GM18507 (cell line): ENCODE measurements around the gene RAB14.

Experiments
- DNase-seq: peaks from one replicate; pipeline ENCODE4 v3.0.0; 2011; ENCODE audit warnings: low read depth; ENCODE audit not compliant: insufficient read length; ENCODE audit errors: extremely low spot score
- FAIRE-seq: peaks from 2 replicates; lab custom pipeline; 2011; peaks lifted over from hg19 to GRCh38; lab: Jason Lieb, UNC

The RAB14 gene

GRCh38 chr9:121220996-121221663, 19.5 kb upstream of the RAB14 start:
- FAIRE-seq, result no peak
- DNase-seq, result no peak

- no peak for FAIRE-seq
Observed at GRCh38 chr9:121219530-121219929, 17.9 kb upstream of the RAB14 start.

DNA sequence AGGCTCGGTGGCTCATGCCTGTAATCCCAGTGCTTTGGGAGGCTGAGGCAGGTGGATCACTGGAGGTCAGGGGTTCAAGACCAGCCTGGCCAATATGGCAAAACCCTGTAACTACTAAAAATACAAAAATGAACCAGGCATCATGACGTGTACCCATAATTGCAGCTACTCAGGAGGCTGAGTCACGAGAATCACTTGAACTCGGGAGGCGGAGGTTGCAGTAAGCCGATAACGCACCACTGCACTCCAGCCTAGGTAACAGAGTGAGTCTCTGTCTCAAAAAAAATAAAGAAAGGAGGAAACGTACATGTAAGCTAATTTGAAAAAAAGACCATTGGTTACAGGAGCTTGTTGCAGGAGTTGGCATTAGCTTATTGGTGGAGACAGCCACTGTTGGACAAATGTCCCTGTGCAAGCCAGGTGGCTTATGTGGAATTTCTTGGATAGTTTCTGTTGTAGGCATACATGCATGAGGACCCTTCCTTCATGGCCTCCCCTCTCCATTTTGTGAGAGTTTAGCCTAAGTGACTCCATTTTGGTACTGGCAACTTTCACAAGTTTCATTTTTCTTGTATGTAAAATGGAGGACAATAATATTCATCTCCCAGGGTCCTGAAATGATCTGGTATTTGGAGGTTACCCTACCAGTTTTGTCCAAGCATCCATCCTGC, 16.8 kb upstream of the RAB14 start:
- DNase-seq (no peak), FAIRE-seq (no peak)

More at GRCh38 chr9:121219530-121219929, 17.9 kb upstream of the RAB14 start:
- DNase-seq, result no peak

- FAIRE-seq, result no peak
Observed at GRCh38 chr9:121217609-121218292, 16.1 kb upstream of the RAB14 start.

GRCh38 chr9:121216271-121216805, 14.7 kb upstream of the RAB14 start:
- no peak for FAIRE-seq

More at GRCh38 chr9:121217609-121218292, 16.1 kb upstream of the RAB14 start:
- no peak for DNase-seq

GRCh38 chr9:121214005-121214404, 12.3 kb upstream of the RAB14 start:
- FAIRE-seq (no peak), DNase-seq (no peak)

More at GRCh38 chr9:121216271-121216805, 14.7 kb upstream of the RAB14 start:
- DNase-seq, result no peak

DNA sequence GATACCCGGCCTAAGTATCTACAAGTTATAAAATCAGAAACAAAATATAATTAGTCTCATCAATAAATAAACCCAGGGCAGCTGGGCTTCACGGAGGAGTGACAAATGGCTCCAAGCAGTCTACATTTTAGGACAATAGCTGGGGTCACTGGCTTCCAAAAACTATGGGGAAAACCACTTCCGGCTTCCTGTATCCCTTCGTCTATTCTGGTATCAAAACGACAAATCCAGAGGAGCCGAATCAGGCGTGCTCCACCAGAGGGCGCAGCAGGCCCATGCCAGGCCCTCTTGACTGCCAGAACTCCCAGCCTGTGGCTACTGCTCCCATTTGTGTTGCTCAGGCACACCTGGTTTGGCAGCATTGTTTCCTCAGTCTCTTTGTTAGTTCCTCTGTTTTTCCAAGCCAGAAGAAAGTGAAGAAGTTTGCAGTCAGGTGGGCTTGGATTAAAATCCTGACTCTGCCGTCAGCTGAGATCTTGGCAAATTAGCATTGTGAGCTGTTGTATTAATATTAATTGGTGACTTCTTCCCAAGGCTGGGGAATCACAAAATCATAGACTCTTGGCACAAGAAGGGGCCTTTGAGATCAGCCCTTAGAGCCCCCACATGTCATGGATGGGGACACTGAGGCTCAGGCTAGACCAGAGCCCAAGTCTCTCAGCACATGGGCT, 11.6 kb upstream of the RAB14 start:
- peak; percentile 72 for FAIRE-seq
- DNase-seq, result peak; percentile 53

- FAIRE-seq (no peak), DNase-seq (no peak)
Observed at GRCh38 chr9:121210536-121210935, 8.9 kb upstream of the RAB14 start.

DNA sequence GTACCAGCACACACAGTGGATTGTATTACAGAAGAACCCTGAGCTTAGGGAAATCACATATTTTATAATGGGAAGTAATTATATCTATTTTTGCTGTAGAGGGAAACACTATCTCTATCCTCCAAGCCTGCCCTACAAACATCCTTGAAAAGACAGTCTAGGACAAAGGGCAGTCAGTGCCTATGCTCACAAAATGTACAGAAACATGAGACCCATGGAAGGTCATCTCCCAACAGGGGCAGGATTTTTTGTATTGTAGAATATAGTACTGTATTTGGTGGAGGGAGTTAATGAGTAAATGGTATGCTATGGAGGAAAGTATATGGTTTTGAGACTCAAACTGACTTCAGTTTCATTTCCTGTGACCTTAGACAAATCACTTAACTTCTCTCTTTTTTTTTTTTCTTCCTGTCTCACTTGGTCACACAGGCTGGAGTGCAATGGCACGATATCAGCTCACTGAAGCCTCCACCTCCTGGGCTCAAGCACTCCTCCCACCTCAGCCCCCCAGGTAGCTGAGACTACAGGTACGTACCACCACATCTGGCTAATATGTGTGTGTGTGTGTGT, 5.8 kb upstream of the RAB14 start:
- FAIRE-seq (peak; percentile 94), DNase-seq (peak; percentile 33)

DNA sequence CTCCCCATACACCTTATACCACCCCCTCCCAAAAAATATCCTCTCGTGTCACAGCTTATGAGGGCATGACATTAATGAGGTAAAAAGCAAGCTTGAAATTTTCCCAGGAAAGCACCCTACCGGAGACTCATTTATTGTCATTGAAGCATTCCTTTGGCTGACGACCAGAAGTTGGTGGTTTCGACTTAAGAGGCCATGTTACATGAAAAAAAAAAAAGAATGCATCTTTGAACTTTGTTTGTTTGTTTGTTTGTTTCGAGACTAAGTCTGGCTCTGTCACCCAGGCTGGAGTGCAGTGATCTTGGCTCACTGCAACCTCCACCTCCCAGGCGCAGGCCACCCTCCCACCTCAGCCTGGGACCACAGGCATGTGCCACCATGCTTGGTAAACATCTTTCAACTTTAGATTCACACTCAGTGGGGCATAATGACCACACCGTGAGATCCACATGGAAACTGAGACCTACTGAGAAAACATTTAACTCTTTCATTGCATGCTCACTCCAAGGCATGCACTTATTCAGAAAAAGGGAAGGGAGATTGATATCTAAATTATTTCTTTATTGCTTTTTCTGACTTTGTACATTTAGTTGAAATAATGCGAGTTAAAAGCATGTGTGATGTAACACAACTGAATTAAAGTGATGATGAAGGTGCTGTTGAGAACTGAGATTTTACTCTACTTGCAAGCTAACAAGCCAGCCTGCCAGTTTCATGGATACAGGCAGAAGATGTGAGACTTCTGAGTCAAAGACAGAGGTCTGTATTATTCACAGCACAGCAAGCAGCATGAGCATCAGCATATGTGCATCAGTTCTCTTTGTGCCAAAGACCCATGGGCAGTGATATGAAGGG, 5.1 kb upstream of the RAB14 start:
- DNase-seq (no peak), FAIRE-seq (peak; percentile 55)

GRCh38 chr9:121204611-121205010, 2.9 kb upstream of the RAB14 start:
- DNase-seq (no peak), FAIRE-seq (no peak)

DNA sequence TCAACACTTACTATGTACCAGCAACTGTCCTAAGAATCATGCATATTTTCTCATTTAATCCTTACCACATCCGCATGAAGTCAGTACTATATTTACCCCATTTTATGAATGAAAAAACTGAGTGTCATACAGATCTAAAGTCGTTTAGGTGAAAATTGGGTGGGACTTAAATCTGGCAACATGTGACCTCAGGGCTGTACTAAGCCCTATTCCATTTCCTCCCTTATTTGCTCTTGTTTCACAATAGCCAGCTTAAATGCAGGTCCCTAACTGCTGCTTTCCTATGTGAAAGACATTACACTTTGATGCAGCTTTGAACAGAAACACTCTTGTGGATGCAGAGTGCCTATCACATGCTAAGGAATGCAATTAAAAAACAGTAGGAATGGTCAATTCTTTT, 2.5 kb upstream of the RAB14 start:
- no peak for FAIRE-seq

DNA sequence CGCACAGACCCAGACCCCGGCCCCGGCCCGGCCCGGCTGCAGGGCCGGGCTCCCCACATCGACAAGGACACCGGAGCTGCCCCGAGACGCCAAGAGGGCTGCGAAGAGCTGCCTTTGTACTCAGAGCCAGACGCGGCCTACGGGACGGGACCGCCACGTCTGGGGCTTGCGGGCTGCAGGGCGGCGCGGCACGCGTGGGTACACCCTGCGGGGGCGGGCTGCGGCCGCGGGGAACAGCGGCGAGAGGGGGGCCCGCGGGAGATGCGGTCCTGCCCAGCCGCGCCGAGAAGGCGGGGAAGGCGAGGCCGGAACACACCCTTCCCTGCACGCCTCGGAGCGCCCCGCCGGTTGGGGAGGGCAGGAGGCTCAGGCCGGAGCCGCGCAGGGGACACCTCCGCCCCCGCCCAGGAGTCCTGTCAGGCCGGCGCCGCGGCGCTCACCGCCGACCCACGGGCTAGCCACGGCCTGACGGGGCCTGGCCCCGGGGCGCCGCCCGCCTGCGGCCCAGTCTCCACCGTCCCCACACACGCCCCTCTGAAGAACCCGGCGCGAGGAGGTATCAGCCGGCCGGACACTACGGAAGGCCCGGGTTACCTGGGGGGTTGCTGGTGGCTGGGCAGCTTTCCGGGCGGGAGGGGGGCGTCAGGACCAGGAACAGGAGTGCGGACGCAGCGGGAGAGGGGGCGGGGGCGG, 478 bp downstream of the RAB14 start:
- no peak for DNase-seq
- FAIRE-seq, result no peak

More for the DNA sequence above, 2.5 kb upstream of the RAB14 start:
- no peak for DNase-seq

GRCh38 chr9:121200356-121200755, 1.3 kb downstream of the RAB14 start:
- DNase-seq (no peak), FAIRE-seq (no peak)

DNA sequence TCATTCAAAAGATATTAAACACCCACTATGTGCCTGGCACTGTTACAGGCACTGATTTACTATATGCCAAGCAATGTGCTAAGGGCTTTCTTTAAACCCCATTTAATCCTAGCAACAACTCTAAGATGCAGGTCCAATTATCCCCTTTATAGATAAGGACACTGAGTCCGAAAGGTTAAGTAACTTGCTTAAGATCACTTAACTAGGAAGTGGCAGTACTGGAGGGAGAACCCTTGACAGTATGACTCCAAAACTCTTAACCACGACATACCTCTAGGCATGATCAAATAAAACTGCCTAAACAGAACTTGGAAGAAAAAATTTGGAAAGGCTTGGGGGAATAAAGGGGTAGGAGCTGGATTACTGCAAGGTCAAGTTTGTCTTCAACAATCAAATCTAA, 1.7 kb downstream of the RAB14 start:
- no peak for DNase-seq
- FAIRE-seq, result peak; percentile 24

DNA sequence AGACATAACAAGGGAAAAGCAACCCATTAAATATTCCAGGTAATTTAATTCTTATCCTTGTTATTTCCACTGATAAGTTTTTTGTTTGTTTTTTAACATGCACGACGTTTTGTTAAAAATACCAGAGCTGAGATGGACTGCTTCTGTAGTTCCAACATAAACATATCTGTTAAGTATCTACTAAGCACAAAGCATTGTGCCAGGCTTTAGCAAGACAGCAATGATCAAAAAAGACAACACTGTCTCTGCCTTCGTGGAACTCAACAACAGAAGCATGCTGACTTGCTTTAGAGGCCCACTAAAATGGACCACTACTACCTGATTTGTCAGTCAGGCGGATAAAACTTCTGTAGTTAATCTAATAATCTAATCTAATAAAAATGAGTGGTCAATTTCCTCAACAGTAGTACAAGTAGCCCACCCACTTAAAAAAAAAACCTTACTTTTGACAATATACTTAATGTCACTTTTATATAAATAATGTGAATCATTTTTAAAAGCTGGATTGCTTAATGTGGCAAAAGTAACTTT, 3.1 kb downstream of the RAB14 start:
- FAIRE-seq (no peak), DNase-seq (no peak)

DNA sequence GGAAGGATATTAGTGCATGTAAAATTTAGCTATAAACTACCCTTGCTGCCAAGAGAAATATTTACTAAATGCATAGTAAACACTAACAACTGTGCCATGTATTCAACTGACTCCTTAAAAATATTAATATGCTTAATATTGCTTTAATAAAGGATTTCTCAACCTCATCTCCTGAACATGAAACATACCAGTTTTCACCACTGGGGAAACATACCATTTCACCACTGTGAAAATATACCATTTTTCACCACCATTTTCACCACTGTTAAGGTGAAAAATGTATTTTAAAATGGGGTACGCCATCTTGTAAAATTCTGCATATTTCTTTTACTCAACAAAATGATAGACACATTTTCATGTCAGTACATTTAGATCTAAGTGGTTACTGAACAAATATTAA, 4.5 kb downstream of the RAB14 start:
- no peak for DNase-seq
- FAIRE-seq, result no peak

DNA sequence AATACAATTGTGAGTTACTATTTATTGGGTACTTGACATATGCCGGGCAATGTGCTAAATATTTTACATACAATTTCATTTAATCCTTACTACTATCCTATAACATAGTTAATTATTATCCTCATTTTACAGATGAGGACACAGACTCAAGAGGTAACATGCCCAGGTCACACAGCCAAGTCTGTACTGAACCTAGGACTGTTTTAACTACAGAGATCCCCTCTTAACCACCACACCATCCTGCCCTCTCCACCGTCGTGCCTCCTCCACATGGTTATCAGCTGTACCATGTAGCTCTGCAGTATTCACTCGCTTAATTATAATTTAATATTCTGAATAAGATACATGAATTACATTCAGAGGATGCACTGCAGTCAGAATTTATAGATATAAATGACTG, 5.3 kb downstream of the RAB14 start:
- peak; percentile 71 for FAIRE-seq
- no peak for DNase-seq
